HT-29 (cell line): ENCODE results near the gene NDST1. TPM values are rescaled to one million over a fixed set of nuclear protein-coding genes. Genes with fewer than 3 reads are reported as not detected.
A peak's percentile ranks its signal among the peaks of the same experiment; 100 is the strongest.

Experiments used
- DNase-seq: peaks from one replicate; pipeline ENCODE4 v3.0.0-alpha.2; 2015; ENCODE audit warnings: low spot score
- total RNA-seq: library from RNA; depleted of rRNA; stranded (reverse); fragments of >200 nt; shearing (Covaris generic); gene quantifications from 2 replicates; pipeline ENCODE4 v1.2.3, GENCODE V29; 2014

Gene NDST1
- total RNA-seq, 1 experiment from 2014 or later: 11.0 TPM

- peak; percentile 36 for DNase-seq
Measured at GRCh38 chr5:150585781-150586341, 77.9 kb downstream of the NDST1 start.

- no peak for DNase-seq
Measured at GRCh38 chr5:150587016-150587415, 79.1 kb downstream of the NDST1 start.

GRCh38 chr5:150587856-150588595, 80.1 kb downstream of the NDST1 start:
- no peak for DNase-seq

GRCh38 chr5:150588596-150588890, 80.6 kb downstream of the NDST1 start:
- DNase-seq: no peak

GRCh38 chr5:150589862-150590601, 82.1 kb downstream of the NDST1 start:
- peak; percentile 42 for DNase-seq

- no peak for DNase-seq
Measured at GRCh38 chr5:150590979-150591695, 83.2 kb downstream of the NDST1 start.

- DNase-seq: no peak
Measured at GRCh38 chr5:150593593-150593992, 85.7 kb downstream of the NDST1 start.

GRCh38 chr5:150593996-150594395, 86.1 kb downstream of the NDST1 start:
- DNase-seq: no peak

GRCh38 chr5:150595466-150596031, 87.6 kb downstream of the NDST1 start:
- DNase-seq: no peak

GRCh38 chr5:150596313-150596712, 88.4 kb downstream of the NDST1 start:
- DNase-seq: no peak

- DNase-seq: no peak
Measured at GRCh38 chr5:150596826-150597225, 88.9 kb downstream of the NDST1 start.

- DNase-seq: no peak
Measured at GRCh38 chr5:150598006-150598405, 90.1 kb downstream of the NDST1 start.

GRCh38 chr5:150598821-150599273, 90.9 kb downstream of the NDST1 start:
- DNase-seq: no peak

- DNase-seq: no peak
Measured at GRCh38 chr5:150599281-150599680, 91.3 kb downstream of the NDST1 start.

- peak; percentile 56 for DNase-seq
Measured at GRCh38 chr5:150599917-150600511, 92.1 kb downstream of the NDST1 start.

- DNase-seq: no peak
Measured at GRCh38 chr5:150600616-150601490, 92.9 kb downstream of the NDST1 start.

- no peak for DNase-seq
Measured at GRCh38 chr5:150601491-150602345, 93.8 kb downstream of the NDST1 start.

GRCh38 chr5:150603052-150603451, 95.1 kb downstream of the NDST1 start:
- DNase-seq: no peak

GRCh38 chr5:150603491-150603890, 95.6 kb downstream of the NDST1 start:
- DNase-seq: no peak
